CD4-positive, CD25-positive, alpha-beta regulatory T cell (primary cell): ENCODE results near the gene RUNX2. TPM values are rescaled to one million over a fixed set of nuclear protein-coding genes. Genes with fewer than 3 reads are reported as not detected.

Experiments
- ATAC-seq, 2 donors: fragments of 150-1000 bp; cut with Tn5 transposase; one replicate each; pipeline ENCODE4 v1.10.0; 2021; ENCODE audit warnings: low read depth in 2 of 2, moderate number of reproducible peaks in 2 of 2, moderate library complexity in 1 of 2
- DNase-seq, 3 donors: peaks; one replicate each; pipeline versions ENCODE4 v3.0.0 to v3.0.0-alpha.2; 2012 to 2022; ENCODE audit warnings: mixed read lengths in 1 of 3
- H3K27ac ChIP-seq: one replicate; pipeline ENCODE4 v1.7.0; 2013; ENCODE audit warnings: mild to moderate bottlenecking, low read length; ENCODE audit not compliant: insufficient read depth, poor library complexity, severe bottlenecking
- H3K27me3 ChIP-seq: one replicate; pipeline ENCODE4 v1.7.0; 2013; ENCODE audit warnings: low read length; ENCODE audit not compliant: control insufficient read depth, insufficient read depth
- H3K36me3 ChIP-seq: one replicate; pipeline ENCODE4 v1.7.0; 2013; ENCODE audit warnings: mild to moderate bottlenecking, low read length, moderate library complexity; ENCODE audit not compliant: control insufficient read depth, insufficient read depth
- H3K4me1 ChIP-seq: 2 replicates; pipeline ENCODE4 v1.7.0; 2013; ENCODE audit warnings: mild to moderate bottlenecking, low read length; ENCODE audit not compliant: insufficient read depth, control insufficient read depth, poor library complexity, severe bottlenecking
- H3K4me3 ChIP-seq: one replicate; pipeline ENCODE4 v1.7.0; 2013; ENCODE audit warnings: low read depth, mild to moderate bottlenecking, low read length, moderate library complexity
- H3K9me3 ChIP-seq, 2 experiments: 1 replicate in 1 of 2; 2 replicates in 1 of 2; pipeline ENCODE4 v1.7.0; 2013; ENCODE audit warnings: low read length in 2 of 2, mild to moderate bottlenecking in 1 of 2, moderate library complexity in 1 of 2; ENCODE audit not compliant: control insufficient read depth in 2 of 2
- H3K27ac Mint-ChIP-seq, 3 donors: one replicate each; pipeline ENCODE4 v1.8.0; 2020 to 2022; ENCODE audit warnings: mild to moderate bottlenecking in 3 of 3, mixed read lengths in 3 of 3, moderate library complexity in 2 of 3
- H3K27me3 Mint-ChIP-seq: one replicate; pipeline ENCODE4 v1.8.0; 2022; ENCODE audit warnings: mild to moderate bottlenecking, mixed read lengths
- H3K36me3 Mint-ChIP-seq: one replicate; pipeline ENCODE4 v1.8.0; 2020; ENCODE audit warnings: mixed read lengths
- H3K4me1 Mint-ChIP-seq, 4 donors: one replicate each; pipeline ENCODE4 v1.8.0; 2020 to 2022; ENCODE audit warnings: mixed read lengths in 4 of 4, mild to moderate bottlenecking in 1 of 4
- H3K4me3 Mint-ChIP-seq, 4 donors: one replicate each; pipeline ENCODE4 v1.8.0; 2020 to 2022; ENCODE audit warnings: mild to moderate bottlenecking in 4 of 4, mixed read lengths in 4 of 4, moderate library complexity in 3 of 4
- H3K9me3 Mint-ChIP-seq, 7 donors: one replicate each; pipeline ENCODE4 v1.8.0; 2020 to 2022; ENCODE audit warnings: mixed read lengths in 7 of 7, mild to moderate bottlenecking in 3 of 7, moderate library complexity in 2 of 7
- polyA plus RNA-seq, 4 donors: library from polyadenylated mRNA; unstranded; fragments of 300-500 nt; fragmentation: Illumina TruSeq; gene quantifications; one replicate each; pipeline ENCODE4 v1.2.3, GENCODE V29; 2021
- total RNA-seq: library from RNA; stranded (reverse); gene quantifications from one replicate; pipeline ENCODE4 v1.2.3, GENCODE V29; 2022

RUNX2 gene
- total and polyA plus RNA-seq, 5 donors from 2014 or later, result 5.3 to 30.0 (median 5.5) TPM

DNA sequence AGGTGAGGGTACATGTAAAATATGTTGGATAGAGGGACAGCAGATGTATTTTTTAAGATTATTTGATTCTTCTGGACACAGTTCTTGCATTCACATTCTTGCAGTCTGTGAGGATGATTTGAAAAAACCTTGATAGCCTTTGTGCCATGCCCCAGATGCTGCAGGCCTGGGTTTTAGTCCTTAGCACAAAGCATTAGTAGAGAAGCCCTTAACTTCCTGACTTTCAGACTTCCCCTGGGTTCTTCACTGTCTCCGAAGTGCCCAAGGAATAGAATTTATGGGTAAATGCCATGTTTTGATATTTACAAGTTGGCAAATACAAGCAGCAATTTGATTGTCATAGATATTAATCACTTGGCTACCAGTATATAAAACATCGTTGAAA, 117.2 kb downstream of the RUNX2 start:
- H3K27me3 ChIP-seq, result no peaks in the 10 kb centered on the region
- peaks cover 20% of the 10 kb centered on the region for H3K36me3 ChIP-seq
- H3K4me3 ChIP-seq, result no peak overlapping the region
- H3K9me3 Mint-ChIP-seq, result no peaks in the 10 kb centered on the region
- H3K36me3 Mint-ChIP-seq, result peaks cover 22% of the 10 kb centered on the region
- peaks cover 24% of the 10 kb centered on the region for H3K4me1 ChIP-seq
- no peak for DNase-seq
- H3K27me3 Mint-ChIP-seq, result peaks cover 2% of the 10 kb centered on the region
- no peak overlapping the region for H3K4me3 Mint-ChIP-seq
- H3K4me1 Mint-ChIP-seq, result peaks cover 18 to 57% (median 37%) of the 10 kb centered on the region in 4 donors
- no peak for ATAC-seq
- no peak overlapping the region for H3K27ac Mint-ChIP-seq
- H3K9me3 ChIP-seq, result no peaks in the 10 kb centered on the region
- H3K27ac ChIP-seq, result no peak overlapping the region

DNA sequence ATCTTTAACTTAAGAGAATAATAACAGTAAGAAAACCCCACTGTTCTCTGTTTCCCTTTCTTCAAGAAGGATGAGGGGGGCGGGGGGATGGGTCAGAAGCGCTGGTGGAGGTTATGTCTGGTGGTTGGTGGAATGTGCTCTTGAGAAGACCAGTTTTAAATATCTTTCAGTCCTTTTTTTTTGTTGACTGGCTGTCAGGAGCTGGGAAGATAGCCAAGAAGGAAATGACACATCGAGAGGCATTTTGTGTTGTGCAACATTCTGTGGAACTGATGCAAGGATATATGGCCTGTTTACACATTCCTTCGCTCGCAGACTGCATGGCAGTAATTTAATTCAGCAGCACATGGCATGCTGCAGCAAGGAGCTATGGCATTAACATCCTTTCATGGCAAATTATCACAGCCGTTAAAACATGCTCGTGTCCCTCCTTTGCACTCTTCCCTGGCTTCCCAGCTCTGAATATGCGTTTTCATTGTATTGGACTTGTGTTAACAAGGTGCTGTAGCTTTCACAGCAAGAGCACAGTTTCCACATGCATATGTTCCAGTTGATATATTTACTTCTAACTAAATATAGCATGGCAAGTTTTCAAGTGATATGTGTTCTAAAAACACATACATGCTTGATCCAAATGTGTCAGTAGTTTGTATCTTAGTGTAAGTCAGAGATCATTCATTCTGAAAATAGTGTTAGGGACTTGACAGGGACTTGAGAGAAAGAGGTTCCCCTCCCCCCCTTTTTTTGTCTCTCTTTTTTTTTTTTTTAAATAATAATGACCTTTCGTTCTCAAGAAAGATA, 117.8 kb downstream of the RUNX2 start:
- no peak overlapping the region for H3K4me3 Mint-ChIP-seq
- Histone ChIP-seq H3K27ac (no peak overlapping the region), H3K4me1 (peaks cover 30% of the 10 kb centered on the region), H3K4me3 (no peak overlapping the region), H3K36me3 (peaks cover 20% of the 10 kb centered on the region), H3K27me3 (no peaks in the 10 kb centered on the region), H3K9me3 (no peaks in the 10 kb centered on the region)
- H3K36me3 Mint-ChIP-seq, result peaks cover 24% of the 10 kb centered on the region
- H3K27me3 Mint-ChIP-seq, result peaks cover 4% of the 10 kb centered on the region
- ATAC-seq, result no peak
- H3K9me3 Mint-ChIP-seq, result no peaks in the 10 kb centered on the region
- peaks cover 22 to 62% (median 42%) of the 10 kb centered on the region in 4 donors for H3K4me1 Mint-ChIP-seq
- DNase-seq, result no peak
- no peak overlapping the region for H3K27ac Mint-ChIP-seq

- no peak for ATAC-seq
- Mint-ChIP-seq H3K27me3 (peaks cover 4% of the 10 kb centered on the region), H3K4me1 (peaks cover 25 to 62% (median 42%) of the 10 kb centered on the region in 4 donors), H3K27ac (no peak overlapping the region), H3K4me3 (no peak overlapping the region), H3K36me3 (peaks cover 27% of the 10 kb centered on the region), H3K9me3 (no peaks in the 10 kb centered on the region)
- H3K27me3 ChIP-seq, result no peaks in the 10 kb centered on the region
- H3K9me3 ChIP-seq, result no peaks in the 10 kb centered on the region
- H3K27ac ChIP-seq, result no peak overlapping the region
- no peak overlapping the region for H3K4me3 ChIP-seq
- peaks cover 22% of the 10 kb centered on the region for H3K4me1 ChIP-seq
- no peak for DNase-seq
- H3K36me3 ChIP-seq, result peaks cover 20% of the 10 kb centered on the region
Measured at GRCh38 chr6:45447005-45447404, 118.9 kb downstream of the RUNX2 start.

DNA sequence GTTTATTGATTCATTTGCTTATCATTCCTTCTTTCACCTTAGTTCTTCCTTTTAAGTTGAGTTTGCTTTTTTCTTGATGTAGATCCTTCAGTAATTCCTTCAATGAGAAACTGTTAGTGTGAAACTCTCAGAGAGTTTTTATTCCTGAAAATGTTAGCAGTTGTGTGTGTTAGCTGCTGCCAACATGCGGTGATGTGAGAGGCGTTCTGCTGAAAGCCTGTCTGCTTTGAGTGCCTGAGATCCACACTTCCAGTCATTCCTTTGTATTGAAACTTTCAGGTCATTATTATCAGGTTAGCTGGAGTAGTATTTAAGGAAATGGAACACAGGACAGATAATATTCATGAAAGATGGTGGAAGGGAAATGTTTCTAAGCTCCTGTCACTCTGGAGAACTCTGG, 119.6 kb downstream of the RUNX2 start:
- Mint-ChIP-seq H3K27me3 (peaks cover 4% of the 10 kb centered on the region), H3K36me3 (peaks cover 27% of the 10 kb centered on the region), H3K27ac (peak overlapping the region in 1 of 3 donors; percentile 50), H3K4me1 (peaks cover 22 to 61% (median 36%) of the 10 kb centered on the region in 4 donors), H3K9me3 (no peaks in the 10 kb centered on the region), H3K4me3 (peak overlapping the region in 1 of 4 donors; percentile 50)
- Histone ChIP-seq H3K27me3 (no peaks in the 10 kb centered on the region), H3K27ac (no peak overlapping the region), H3K4me3 (no peak overlapping the region), H3K4me1 (peaks cover 22% of the 10 kb centered on the region), H3K9me3 (no peaks in the 10 kb centered on the region), H3K36me3 (peaks cover 17% of the 10 kb centered on the region)
- no peak for DNase-seq
- ATAC-seq, result no peak

DNA sequence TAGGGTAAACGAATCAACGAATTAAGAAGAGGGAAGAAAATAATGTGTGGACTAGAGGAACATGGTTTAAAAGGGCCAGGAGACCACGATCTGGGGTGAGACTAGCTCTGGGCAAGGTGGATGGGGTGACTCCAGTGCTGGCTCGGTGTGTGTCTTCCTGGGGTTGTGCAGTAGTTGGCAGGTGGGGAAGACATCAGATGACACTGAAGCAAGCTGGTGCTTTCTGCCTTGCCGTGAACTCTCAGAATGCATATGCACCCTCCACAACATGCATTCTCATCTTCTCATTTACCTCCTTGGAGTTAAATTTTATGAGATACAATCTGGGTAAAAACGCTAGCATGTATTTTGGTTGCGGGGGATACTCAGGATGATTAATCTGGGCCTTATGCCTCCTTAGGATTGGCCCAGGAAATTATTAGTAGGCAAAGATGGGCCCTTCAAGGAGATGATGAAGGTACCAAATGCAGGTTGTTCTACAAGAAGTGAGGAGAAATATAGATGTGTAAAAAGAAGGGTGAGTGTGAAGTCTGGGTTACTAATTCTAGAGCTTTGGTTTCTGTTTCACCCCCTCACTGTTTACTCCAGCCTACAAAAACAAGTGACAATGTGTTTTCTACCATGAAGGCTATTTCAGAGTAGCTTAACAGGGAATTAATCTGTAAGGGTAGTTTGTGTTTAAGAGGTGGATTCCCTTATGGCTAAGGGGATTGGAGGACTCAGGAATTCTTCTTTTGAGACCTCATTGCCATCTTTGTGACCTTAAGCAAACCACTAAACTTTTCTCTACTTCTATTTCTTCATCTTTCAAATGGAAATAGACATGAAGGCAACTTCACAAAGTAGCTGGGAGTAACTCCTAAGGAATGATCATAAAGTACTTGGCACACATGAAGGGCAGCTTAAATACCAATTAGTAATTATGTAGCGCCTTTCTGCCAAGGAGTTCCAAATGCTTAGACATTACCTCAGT, 120.6 kb downstream of the RUNX2 start:
- Histone ChIP-seq H3K4me1 (peaks cover 28% of the 10 kb centered on the region), H3K4me3 (peak overlapping the region; percentile 13), H3K9me3 (no peaks in the 10 kb centered on the region), H3K27ac (no peak overlapping the region), H3K36me3 (peaks cover 19% of the 10 kb centered on the region), H3K27me3 (no peaks in the 10 kb centered on the region)
- ATAC-seq, result no peak
- H3K9me3 Mint-ChIP-seq, result no peaks in the 10 kb centered on the region
- peak in 1 of 3 donors; percentile 43 for DNase-seq
- H3K4me3 Mint-ChIP-seq, result peak overlapping the region in 2 of 4 donors; percentile 47 to 50
- H3K27me3 Mint-ChIP-seq, result peaks cover 4% of the 10 kb centered on the region
- H3K4me1 Mint-ChIP-seq, result peaks cover 24 to 68% (median 39%) of the 10 kb centered on the region in 4 donors
- peak overlapping the region; percentile 38 to 53 (median 45) for H3K27ac Mint-ChIP-seq
- peaks cover 22% of the 10 kb centered on the region for H3K36me3 Mint-ChIP-seq

- DNase-seq (no peak), ATAC-seq (no peak)
- Histone ChIP-seq H3K27me3 (no peaks in the 10 kb centered on the region), H3K4me3 (peak overlapping the region; percentile 4), H3K9me3 (no peaks in the 10 kb centered on the region), H3K4me1 (peaks cover 28% of the 10 kb centered on the region), H3K36me3 (peaks cover 16% of the 10 kb centered on the region), H3K27ac (peak overlapping the region; percentile 9)
- Mint-ChIP-seq H3K27ac (peak overlapping the region; percentile 42 to 57 (median 46)), H3K4me1 (peaks cover 24 to 65% (median 44%) of the 10 kb centered on the region in 4 donors), H3K4me3 (peak overlapping the region; percentile 18 to 62 (median 27)), H3K27me3 (peaks cover 4% of the 10 kb centered on the region), H3K36me3 (peaks cover 17% of the 10 kb centered on the region), H3K9me3 (no peaks in the 10 kb centered on the region)
Measured at GRCh38 chr6:45450132-45450531, 122.0 kb downstream of the RUNX2 start.

- Mint-ChIP-seq H3K4me3 (peak overlapping the region in 2 of 4 donors; percentile 16 to 24), H3K4me1 (peaks cover 20 to 60% (median 44%) of the 10 kb centered on the region in 4 donors), H3K27me3 (peaks cover 4% of the 10 kb centered on the region), H3K36me3 (peaks cover 17% of the 10 kb centered on the region), H3K27ac (peak overlapping the region in 2 of 3 donors; percentile 46 to 57), H3K9me3 (no peaks in the 10 kb centered on the region)
- H3K36me3 ChIP-seq, result peaks cover 11% of the 10 kb centered on the region
- H3K4me3 ChIP-seq, result peak overlapping the region; percentile 4
- no peak overlapping the region for H3K27ac ChIP-seq
- H3K4me1 ChIP-seq, result peaks cover 24% of the 10 kb centered on the region
- no peaks in the 10 kb centered on the region for H3K9me3 ChIP-seq
- no peaks in the 10 kb centered on the region for H3K27me3 ChIP-seq
- peak in 1 of 2 donors; percentile 31 for ATAC-seq
- DNase-seq, result peak in 2 of 3 donors; percentile 23 to 58
Measured at GRCh38 chr6:45450831-45451230, 122.7 kb downstream of the RUNX2 start.
